CD1c-positive myeloid dendritic cell (primary cell): Measurements from ENCODE around the gene NELFA.

Experiments
- DNase-seq: peaks from one replicate; pipeline ENCODE4 v3.0.0-alpha.2; 2016; ENCODE audit errors: extremely low spot score

Gene NELFA

DNA sequence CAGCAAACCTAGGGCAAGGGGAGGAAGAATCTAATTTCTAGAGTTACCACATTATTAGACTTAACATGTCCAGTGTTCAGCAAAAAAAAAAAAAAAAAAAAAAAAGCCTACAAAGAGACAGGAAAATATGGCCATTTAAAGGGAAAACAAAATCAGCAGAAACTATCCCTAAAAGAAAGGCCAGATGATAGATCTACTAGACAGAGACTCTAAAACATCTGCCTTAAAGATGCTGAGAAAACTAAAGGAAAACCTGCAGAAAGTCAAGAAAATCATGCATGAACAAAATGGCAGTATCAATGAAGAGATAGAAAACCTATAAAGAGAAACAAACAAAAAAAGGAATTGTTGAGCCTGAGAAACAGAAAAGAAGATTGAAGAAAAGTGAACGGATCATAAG is 43.8 kb downstream of the NELFA start:
- DNase-seq: no peak

DNA sequence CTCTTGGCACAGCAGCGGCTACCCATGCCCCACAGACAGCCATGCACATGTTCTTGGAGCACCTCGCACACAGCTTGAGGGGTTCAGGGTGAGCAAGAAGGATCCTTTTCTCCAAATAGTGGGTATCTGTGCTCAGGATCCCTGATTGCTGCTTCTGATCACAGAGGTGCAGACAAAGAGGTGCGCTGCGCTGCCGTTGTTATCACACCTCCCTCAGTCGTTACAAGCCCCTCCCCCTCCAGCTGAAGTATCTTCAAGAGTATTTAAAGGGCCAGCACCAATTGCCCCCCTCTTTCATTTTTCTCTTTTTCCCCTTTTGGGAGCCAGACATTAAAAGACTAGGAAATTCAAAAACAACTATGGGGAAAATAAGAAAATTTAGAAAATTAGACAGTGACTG is 44.3 kb downstream of the NELFA start:
- no peak for DNase-seq

DNA sequence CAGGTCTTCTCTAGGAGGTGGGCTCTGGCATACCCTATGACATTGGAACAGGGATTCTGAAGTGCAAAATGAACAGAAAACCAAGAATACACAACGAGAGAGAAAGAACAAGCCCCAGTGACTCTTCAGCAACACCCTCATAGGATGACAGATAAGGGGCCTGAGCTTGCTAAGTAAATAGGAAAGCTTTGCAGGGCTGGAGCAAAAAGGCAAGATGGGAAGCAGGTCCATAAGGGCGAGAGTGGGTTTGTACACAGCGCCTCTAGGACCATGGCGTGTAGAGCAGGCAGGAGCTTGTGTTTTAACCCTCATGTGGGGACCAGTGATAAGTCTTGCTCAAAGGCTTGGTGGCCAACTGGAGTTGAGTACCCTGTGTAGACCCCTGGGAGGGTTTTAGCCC is 45.8 kb downstream of the NELFA start:
- no peak for DNase-seq

DNA sequence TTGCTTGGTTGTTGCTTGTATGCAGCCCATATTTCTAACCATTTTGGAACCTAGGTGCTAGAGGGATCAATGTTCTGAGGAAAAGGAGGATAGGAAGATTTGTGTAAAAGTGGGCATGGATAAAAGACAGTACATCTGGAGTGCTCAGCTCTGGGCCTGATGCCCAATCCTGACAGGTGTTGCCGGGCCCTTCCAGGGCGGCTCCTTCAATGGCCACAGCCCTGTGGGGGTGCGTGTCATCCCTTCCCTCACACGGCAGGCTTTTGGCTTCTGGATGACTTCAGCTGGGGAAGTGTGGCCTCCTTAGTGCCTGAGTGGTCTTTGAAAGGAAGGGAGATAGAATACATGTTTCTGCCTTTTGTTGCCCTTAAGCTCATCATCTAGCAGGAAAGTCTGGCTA is 47.2 kb downstream of the NELFA start:
- no peak for DNase-seq

DNA sequence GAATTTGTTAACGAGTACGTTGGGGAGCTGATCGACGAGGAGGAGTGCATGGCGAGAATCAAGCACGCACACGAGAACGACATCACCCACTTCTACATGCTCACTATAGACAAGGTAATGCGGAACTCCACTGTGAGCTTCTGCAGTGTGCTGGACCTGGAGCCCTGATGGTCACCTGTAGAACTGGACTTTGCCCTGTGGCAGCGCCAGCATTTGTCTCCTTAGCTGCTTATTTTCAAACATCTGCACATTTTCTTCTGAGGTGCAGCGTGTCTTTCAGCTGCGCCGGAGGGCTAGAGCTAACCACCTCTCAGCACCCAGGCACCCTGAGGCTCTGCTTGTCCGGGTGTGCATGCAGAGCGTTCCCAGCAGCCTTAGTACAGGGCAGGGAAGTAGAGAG is 47.7 kb downstream of the NELFA start:
- DNase-seq: no peak

DNA sequence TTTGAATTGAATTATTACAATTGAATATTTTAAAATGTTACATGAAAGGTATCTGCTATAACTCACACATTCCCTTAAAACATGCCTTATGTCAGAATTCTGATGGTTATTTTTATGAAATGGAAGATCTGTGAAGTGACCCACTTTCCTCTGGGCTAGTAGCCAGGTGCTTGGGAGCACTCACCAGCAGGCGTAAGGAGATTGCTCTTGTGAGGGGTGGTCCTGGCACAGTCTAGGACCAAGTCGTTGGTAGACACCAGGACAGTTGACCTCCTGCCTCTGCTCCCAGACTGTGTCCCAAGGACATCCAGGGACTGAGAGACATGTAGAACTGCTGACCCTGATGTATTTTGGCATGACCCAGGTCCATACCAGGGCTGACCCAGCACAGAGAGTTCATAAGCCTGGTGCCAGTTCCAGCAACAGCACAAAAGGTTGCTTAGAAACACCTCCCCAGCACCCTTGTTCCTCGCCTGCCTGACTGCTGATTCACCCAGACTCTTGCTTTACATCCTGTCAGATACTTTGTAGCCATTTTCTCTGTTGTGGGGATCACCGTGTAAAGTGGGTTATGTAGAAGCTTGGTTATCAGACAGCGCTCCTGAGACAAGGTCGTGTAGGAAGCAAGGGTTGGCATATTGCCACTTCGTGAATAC is 48.5 kb downstream of the NELFA start:
- DNase-seq: no peak

DNA sequence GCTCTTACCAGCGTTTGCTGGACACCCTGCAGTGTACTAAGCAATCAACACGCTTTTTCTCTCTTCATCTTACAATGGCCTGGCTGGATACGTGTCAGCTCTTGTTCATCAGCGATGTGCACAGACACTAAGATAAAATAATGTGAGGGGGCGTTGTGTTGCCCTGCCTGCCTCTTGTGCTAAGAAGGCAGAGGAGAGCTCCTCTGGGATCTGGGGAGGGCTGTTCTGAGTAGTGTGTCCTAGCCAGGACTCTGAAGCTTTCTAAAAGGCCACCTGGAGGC is 49.7 kb downstream of the NELFA start:
- no peak for DNase-seq

DNA sequence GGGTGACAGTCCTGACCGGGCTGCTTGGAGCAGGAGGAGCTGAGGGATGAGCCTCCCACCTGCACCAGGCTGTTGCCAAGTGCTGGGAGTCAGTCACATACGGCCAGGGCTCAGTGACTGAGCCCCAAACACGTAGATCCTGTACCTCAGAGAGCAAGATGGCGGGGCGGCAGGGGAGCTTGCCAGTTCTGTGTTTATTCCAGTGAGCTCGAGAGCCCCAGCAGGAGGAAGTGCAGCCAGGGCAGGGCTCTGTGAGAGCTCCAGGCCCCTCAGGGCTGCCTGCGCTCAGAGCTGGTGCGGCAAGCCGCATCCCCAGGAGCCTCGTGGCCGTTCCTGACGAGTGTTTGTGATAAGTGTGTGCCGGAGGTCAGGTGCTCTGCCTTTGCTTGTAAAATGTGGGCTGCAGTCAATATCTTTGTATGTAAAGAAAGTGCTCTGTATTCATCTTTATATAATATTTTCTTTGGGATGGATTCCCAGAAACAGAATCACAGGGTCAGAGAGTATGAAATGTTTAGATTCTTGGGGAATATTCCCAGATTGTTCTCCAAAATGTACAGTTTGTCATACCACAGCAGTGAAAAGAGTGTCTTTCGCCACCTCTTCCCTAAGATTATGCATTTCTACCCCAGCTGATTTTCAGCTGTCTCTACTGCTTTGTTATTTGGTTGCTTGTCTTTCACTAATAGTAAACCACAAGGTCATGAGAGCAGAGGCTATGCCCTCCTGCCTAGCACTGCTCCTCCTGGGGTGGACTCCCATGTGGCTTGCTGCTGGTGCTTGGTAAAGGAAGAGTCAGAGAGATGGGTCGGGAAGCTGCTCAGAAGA is 50.3 kb downstream of the NELFA start:
- no peak for DNase-seq

DNA sequence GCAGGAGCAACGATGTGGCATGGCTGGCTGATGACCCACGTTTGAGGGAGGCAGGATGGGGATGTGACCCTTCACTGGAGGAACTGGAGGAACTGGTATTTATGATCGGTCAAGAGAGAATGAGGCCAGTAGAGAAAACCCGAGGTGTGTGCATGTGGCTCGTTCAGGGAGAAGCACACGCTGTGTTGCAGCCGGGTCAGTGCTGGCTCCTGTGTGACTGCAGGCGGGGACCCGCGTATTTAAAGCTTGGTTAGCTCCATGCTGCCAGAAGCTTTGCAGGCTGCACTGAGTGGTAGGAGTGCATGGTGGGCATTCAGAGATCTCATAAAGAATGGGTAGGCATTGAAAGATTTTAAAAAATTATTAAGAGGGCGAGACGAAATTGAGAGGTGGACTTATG is 52.1 kb downstream of the NELFA start:
- DNase-seq: no peak

DNA sequence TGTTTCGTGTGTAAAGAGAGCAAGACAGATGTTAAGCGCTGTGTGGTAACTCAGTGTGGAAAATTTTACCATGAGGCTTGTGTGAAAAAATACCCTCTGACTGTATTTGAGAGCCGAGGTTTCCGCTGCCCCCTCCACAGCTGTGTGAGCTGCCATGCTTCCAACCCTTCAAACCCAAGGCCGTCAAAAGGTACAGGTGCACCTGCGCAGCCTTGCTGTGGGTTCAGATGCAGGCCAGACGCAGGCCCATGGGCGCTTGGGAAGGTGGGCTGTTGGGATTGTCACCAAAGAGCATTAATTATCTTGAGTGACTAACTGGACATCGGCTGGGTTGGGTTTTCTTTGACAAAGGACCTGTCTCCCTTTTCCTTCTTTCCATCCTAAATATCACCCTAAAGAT is 55.4 kb downstream of the NELFA start:
- DNase-seq: no peak

DNA sequence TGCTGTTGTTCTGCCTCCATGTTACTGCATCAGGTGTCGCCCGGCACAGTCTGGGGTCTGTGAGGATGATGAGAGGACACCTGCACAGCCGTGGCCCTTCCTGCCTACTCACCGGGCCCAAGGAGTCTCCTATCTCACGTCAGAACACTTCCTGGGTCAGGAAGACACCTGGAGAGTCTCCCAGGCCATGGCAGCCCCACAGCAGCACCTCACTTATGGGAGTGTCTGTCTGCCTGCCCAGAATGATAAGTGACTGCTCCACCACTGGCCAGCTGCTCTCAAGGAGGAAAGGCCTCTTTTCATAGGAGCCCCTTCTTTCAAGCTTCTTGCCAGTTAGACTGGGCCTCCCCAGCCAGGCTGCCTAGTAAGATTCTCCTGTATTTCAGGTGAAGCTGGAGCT is 56.1 kb downstream of the NELFA start:
- DNase-seq: no peak

DNA sequence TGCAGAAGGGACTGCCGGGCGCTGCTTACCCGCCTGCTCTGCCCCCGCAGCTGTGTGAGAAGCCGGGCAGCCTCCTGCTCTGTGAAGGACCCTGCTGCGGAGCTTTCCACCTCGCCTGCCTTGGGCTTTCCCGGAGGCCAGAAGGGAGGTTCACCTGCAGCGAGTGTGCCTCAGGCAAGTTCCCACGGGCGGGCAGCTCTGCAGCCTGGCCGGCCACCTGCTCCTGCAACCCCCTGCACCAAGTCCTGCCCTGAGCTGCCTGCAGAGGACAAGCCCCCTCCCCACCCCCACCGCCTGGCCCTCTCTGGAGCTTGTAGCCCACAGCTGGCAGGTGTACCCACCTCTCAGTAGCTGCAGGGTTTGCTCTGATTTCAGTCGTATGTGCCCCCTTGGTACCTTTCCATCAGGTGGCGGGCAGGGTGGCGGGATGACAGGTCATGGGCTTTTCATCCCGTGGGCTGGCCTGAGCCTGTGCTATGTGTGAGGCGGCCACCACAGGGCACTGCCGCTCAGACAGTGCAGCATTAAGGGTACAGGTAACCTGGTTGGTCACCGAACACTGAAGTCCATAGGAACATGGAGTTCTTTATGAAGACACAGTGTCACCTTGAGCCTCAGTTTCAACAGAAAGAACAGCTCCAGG is 56.6 kb downstream of the NELFA start:
- DNase-seq: no peak

DNA sequence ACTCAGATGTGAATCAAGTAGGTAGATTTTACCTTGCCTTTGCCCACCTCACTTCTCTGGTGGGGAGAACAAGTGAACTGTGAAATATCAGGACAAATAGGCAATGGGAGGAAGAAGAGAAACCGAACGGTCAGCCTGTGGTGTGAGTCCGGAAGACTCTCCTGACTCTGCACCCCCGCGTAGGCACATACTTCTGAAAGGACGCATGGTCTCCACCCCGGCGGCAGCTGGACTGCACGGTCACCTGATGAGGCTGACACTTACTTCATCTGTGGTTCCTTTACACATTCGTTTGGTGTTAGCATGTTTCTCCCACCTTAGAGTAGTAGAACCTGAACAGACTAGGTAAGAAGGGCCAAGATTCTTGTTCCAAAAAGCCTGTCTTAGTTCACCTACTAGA is 58.4 kb downstream of the NELFA start:
- DNase-seq: no peak

DNA sequence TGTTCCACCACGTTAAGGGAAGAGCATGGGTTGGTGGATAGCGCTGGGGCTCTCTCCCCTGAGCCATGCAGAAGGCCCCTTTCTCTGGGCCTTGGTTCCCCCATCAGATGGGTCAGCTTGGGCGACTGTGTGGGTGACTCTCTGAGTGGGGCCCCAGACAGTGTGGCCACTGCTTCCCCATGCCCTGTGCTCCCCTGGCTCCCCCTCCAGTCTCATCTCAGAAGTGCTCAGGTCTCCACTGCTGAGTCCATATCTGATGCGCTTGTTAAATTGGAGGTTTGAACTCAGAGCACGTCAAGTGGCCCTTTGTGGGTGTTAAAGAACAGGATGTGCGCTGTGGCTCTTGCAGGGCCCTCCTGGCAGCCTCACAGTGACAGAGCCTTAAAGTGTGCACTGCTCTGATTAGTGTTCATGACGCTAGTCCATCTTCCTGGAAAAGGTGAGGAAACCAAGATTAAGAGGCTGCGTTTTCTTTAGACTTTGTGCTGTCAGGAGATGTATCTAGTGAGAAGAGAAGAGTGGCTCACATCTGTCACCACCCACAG is 59.8 kb downstream of the NELFA start:
- DNase-seq: no peak

DNA sequence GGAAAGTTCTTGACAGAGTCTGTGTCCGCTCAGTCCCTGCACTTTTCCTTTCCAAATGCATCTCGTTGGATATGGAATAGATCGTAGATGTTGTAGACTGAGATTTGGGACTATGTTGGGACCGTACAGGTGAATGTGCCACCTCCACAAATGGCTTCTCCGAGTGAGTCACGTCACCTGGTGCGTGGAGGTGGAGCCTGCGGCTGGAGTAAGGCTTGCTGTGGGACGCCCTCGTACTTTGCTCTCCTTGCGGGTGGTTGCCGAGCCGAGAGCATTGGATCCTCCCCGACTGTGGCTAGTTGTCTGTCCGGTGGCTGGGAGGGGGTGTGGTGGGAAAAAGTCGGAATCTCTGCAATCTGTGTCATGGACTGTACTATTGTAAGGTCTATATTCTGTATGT is 60.5 kb downstream of the NELFA start:
- DNase-seq: no peak

DNA sequence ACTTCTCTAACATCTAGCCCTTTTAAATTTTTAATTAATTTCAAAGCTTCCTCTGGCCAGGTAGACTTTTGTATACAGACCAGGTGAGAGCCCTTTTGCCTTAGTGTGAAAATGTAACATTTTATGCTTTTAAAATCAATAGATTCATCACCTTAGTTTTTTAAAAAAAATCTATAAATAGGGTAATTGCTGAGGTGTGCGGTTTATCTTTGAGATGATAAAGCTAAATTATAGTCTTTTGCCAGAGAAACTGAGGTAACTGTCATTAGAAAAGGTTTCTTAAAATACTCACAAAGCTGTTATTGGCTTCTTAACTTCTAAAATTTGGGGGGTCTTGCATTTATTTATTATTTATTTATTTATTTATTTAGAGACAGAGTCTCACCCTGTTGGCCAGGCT is 62.9 kb downstream of the NELFA start:
- no peak for DNase-seq

DNA sequence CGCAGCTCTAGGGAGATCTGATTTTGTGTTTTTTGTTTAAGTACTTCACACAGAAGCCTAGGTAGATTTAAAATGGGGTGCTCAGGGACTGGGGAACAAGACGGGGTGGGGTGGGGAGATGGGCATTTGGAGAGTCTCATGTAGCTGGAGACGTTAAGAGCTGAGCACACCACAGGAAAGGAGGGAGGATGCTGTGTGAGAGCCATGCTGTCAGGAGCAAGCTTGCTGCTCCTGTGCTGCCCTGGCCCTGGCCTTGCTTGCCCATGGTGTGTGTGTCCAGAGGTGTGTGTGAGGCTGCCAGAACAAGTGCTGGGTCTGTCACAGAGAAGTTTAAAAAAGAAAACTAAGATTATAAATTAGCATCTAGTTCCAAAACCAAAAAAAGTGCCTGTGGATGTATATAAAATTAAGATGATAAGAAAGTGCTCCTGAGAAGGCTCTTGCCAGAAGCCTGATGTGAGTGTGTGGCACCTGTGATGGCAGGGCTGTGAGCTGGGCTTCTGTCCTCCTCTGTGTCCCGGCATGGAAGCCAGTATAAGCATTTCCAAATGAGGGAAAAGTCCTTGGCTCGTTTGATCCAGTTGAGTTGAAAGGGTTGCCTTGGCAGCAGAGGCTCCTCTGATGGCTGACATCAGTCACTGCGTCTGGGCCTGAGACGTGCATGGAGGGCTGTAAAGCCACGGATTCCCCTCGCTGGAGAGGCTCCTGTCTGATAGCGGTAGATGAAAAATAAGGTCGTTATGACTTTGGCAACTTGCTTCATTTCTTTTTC is 63.5 kb downstream of the NELFA start:
- no peak for DNase-seq

DNA sequence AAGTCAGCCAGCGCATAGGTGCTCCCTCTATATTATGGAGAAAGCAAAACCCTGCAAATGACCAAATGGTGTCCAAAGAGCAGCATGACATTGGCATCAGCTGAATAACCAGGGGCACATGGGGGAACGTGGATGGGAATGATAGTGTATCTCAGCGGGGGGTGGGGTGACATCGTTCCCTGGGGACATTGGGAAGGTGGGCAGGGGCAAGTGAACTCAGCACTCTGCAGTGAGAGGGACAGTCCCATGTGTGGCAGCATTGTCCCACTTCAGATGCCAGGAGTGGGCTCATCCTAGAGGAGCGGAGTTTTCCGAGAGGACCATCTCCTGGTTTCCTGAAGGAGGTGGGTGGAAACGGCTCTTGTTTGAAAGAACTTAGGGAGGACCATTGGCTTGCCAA is 64.8 kb downstream of the NELFA start:
- DNase-seq: no peak

DNA sequence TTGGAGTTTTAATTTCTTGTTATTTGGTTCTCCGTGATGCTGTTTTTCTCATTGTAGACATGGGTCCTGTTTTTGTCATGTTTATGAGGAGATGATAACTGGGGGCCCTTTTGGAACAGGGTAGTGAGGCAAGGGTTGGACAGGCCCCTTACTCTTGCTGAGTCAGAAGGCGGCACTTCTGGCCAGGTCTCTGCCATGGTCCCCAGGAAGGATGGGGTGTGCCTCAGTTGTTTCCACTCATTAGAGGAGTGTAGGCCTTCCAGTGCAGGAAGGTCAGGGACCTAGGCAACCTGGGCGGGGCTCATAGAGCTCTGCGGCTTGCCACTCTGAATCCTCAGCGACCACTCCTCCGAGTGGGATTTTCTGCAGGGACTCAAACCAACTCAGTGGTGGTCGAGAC is 68.2 kb downstream of the NELFA start:
- no peak for DNase-seq

DNA sequence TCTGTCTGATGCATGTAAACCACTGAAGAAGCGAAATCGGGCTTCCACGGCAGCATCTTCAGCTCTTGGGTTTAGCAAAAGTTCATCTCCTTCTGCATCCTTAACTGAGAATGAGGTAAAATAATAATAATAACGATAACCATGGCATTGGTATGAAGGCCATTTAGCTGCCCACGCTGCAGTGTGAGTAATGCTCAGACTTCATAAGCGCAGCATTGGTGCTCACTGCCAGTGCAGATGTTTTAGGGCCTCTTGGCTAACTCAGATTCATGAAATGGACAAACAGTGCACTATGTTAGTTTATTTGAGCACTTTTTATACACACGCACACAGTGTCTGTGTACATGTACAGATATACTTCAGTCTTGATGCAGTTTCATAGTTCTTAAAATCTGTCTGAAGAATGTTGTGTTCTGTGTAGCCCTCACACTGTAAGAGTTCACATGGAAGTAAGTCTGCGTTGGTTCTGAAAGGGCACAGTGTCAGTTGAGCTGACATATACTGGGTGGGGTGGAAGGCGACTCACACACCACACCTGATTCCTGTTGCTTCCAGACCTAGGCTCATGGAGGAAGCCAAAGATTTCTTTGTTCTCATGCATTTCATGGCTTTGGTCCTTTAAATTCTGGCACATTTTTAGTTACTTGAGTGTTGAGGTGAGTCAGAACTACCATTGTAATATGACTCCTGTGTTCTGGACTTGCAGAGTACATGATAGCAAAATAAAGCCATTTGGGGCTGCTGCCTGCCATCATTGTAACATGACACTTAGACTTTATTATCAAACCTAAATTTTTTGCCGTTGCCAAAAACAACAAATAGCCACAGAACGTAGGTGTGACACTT is 68.9 kb downstream of the NELFA start:
- no peak for DNase-seq

DNA sequence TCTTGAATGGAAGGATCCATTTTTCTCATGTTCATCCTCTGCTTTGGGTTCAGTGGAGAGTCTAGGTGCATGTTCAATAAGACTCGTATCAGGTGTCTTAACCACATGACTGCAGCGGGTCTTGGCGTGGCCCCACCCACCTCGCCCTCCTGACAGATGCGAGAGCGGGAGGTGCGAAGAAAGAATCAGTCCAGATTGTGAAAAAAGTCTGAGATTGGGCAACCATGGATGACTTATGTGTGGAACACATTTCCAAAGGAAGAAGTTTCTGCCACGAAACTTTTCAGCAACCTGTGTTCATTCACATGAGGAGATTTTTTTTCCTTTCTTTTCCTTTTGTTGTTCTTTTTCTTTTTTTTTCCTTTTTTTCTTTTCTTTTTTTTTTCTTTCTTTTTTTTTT is 70.7 kb downstream of the NELFA start:
- no peak for DNase-seq
